NCI-H345 (cell line): ENCODE measurements around the gene IGFN1.

Source experiments
- DNase-seq: peaks from one replicate; lab custom pipeline; 2025; lab: John Stamatoyannopoulos, UW

IGFN1 gene

DNA sequence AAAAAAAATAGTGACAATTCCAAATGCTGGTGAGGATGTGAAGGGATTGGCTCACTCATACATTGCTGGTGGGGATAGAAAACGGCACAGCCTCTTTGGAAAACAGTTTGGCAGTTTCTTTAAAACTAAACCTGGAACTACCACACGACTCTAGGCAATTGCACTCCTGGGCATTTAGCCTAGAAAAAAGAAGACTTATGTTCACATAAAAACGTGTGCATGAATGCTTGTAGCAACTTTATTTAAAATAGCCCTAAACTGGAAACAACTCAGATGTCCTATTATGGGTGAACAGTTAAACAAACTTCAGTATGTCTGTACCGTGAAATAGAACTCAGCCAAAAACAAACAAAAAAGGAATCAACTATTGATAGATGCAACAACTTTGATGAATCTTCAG lies 26.9 kb upstream of the IGFN1 start:
- no peak for DNase-seq

- DNase-seq: no peak
Observed at GRCh38 chr1:201164645-201165044, 26.0 kb upstream of the IGFN1 start.

DNA sequence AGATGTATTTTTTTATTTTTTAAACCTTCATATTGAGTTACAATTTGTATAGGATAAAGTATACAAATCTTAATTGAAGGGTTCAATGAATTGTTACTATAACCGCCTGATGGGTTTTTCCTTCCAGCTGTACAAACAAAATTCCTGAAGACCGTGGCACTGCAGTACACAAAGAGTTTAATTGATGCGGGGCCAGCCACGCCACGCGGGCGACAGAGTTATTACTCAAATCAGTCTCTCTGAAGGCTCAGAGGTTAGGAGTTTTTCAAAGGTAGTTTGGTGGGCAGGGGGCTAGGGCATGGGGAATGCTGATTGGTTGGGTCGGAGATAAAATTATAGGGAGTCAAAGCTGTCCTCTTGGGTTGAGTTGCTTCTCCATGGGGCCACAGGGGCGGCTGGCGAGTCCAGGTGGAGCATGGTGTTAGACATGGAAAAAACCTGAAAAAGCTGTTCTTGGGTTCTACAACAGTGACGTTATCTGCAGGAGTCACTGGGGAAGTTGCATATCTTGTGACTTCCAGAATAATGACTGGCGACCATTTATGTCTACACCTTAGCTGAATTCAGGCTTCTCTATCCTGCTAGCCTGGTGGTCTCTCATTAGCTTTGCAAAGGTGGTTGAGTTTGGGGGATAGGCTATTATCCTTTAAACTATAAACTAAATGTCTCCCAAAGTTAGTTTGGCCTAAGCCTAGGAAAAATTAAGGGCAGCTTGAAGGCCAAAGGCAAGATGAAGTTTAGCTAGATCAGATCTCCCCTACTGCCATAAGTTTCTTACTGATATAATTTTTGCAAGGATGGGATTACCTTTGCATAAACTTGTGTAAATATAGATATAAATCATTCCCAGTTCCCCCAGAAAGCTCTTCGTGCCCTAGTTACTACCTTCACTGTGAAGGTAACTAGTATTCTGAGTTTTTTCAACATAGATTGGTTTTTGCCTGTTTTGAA lies 23.3 kb upstream of the IGFN1 start:
- peak; percentile 51 for DNase-seq

DNA sequence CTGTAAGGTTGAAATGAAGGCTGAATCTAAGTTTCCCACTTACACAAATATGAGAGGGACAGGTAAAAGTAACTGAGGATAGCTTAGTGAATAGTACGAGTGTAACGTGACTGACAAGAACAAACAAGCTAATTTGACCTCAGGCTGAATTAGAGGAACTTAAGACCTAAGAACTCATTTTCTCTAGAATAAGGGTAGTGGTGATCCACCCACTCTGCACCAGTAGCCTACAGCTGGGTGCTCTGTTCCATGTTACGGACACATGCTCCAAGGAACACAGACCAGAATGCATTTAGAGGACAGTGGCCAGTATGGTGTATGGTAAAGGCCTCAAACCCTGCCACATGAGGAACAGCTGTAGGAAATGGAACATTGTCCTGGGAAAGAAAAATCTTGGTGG lies 21.4 kb upstream of the IGFN1 start:
- no peak for DNase-seq

- DNase-seq: no peak
Observed at GRCh38 chr1:201169971-201170532, 20.6 kb upstream of the IGFN1 start.

DNA sequence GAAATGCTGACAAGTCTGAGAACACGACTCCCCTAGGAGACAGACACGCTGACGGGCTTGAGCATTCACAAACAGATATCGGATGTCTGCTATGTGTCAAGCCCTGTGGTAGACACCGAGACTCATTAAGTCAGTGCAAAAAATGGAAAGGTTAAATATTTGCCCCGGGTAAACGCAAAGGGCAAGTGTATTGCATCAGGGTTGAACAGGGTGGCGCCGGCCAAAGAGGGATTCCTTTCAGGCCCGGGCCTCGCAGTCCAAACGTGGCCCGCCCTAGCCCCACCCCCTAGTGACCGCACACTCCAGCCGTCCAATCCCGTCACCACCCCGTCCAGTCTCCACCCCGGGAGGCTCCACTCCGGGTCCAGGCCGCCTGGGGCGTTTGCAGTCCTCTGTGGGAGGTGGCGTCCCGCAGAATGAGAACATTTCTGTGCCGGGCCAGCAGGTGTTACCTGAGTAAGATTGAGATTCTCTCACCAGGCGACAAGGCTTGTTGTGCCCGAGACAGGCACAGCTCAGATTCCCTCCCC lies 20.0 kb upstream of the IGFN1 start:
- peak; percentile 95 for DNase-seq

DNA sequence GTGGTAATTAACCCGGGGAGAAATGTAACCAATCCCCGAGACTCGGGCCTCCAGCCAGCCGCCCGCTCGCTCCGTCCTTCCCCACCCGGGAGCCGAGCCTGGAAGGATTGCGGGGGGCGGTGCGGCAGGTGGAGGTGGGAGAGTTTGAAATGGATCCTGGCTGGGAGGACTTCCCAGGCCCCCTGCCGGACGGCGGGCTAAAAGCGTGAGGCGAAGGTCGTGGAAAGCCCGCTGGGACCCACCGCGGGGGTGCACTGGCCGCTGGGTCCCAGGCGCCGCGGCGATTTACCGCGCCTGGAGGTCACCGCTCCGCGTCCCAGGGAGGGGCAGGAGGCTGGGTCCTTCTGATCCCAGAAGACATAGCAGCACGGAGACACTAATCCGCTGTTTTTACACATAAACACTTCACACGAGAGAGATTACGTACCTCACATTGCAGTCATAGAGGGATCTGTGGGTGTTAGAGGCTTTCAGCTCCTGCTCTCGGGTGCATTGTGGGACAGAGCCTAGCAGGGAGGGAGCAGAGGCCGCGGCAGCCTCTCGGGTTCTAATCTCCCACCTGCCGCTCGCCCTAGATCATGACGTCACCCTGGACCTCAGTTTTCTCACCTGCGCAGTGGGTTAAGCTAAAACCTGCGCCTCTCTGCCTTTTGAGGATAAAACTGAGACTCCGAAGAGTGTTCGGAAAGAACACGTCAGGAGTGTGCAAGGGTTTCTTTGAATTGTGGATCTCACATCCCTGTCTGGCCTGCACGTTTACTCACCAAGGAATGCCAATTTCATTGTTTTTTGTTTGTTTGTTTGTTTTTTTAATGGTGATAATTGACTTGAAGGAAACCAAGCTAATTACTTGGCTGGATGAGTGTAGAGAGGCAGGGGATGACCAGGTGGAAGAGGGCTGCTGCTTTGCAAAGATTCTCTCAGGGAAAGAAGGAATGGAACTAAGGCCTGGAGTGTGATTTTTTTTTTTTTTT lies 19.3 kb upstream of the IGFN1 start:
- DNase-seq: peak; percentile 76

DNA sequence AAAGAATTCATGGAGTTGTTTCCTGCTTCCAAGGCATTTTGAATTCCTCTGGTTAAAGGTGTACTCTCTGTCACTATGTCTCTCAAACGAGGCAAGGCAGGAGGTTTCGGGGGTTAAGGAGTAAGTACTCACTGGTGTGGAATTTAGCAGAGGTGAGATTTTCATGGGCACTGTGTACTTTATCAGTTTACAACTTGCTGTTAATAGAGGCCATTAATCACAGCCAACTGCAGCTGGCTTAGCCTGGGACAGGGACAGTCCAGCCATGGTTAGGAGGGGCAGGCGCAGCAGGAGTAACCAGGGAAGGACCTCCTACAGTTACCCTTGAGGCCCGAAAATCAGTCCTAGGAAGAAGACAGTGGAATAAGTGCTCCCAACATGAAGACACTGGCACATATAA lies 18.3 kb upstream of the IGFN1 start:
- DNase-seq: no peak

DNA sequence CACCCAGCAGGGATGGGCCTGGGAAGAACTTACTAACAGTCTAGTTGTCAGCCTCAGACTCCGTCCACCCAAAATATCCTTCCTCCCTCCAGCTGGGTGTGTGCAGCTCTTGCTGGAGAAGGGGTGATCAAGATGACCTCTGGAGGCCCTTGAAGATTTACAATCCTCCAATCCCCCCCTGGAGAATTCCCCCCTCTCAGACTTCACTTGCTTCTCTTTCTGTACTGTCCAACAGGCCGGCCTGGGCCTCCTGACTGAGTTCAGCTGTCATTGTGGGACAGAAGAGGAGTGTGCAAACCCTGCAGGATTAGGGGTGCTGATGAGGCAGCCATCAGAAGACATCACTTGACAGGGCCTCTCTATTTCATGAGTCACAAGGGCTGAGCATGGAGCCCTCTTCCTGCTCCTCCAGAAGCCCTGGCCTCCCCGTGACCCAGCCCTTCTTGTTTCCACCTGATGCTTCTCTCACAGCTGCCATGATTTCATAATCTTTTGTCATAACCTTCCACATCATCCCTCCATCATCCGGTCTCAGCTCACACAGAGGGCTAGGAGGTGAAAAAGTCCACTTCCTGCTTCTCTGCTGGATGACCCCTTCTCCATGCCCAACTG lies 17.5 kb upstream of the IGFN1 start:
- DNase-seq: no peak

DNA sequence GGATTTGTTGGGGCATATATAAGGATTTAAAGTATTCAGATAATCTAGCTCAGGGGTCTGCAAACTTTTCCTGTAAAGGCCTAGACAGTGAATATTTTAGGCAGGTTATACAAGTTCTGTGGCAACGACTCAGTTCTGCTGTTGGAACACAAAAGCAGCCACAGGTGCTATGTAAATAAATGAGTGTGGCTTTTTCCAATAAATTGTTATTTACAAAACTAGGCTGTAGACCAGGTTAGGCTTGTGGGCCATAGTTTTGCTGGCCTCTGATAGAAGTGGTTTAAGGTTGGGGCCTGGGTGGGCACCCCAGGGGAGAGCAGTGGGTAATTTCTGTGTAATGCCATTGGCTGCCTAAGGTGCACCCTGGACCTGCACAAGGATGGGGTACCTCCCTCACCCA lies 16.9 kb upstream of the IGFN1 start:
- DNase-seq: peak; percentile 13

GRCh38 chr1:201175820-201176500 lies 14.7 kb upstream of the IGFN1 start:
- DNase-seq: no peak

DNA sequence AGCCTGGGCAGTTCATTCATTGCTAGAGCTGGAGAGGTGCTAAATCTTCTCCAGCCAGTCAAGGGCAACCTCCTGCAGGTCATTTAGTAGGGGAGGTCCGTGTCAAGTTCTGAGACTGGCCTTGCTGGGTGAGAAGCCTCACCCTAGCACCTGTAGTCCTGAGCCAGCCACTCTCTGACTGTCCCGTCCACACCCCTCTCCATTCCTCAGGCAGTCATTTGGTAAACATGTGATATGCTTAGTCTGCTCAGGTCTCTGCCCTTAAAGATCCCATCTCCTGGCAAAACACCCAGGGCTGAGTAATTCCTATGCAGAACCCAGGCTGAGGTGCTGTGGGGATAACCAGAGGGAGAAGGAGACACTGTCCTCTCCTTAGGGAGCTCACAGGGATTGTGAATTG lies 13.7 kb upstream of the IGFN1 start:
- no peak for DNase-seq

GRCh38 chr1:201178718-201179117 lies 11.9 kb upstream of the IGFN1 start:
- DNase-seq: no peak

DNA sequence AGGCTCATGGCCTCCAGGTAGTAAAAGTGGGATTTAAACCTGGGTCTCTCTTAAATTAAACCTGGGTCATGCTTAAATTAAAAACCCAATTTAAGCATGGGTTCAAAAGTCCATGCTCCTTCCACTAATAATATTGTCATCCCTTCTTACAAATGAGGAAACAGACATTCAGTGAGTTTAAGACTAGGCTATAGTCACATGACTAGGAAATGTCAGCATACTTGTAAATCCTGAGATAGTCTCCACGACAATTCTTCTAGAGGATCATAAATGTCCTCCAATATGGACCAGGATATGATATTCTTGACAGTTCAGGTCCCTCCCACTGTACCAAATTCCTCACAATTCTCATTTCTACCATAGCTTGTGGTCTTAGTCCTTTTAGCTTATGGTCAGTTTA lies 10.5 kb upstream of the IGFN1 start:
- DNase-seq: no peak

GRCh38 chr1:201180901-201181300 lies 9.7 kb upstream of the IGFN1 start:
- DNase-seq: no peak

- DNase-seq: no peak
Observed at GRCh38 chr1:201181323-201181722, 9.3 kb upstream of the IGFN1 start.

DNA sequence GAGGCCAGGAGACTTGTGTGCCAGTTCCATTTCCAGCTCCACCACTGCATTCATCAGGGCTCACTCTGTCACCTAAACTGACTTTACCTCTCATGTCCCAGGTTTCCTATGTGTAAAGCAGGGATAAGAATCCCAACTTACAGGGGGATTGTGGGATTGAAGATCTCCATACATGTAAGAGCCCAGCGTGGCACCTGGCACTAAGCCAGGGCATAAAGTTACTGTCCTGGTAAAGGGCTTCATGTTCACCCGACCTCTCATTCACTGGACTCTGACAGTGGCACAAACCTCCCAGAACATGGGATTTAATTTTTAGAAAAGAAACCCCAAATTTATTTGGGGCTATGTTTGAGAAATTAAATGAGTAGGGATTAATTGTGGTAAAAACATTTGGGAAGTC lies 8.9 kb upstream of the IGFN1 start:
- DNase-seq: peak; percentile 37

- DNase-seq: no peak
Observed at GRCh38 chr1:201183209-201183608, 7.4 kb upstream of the IGFN1 start.

DNA sequence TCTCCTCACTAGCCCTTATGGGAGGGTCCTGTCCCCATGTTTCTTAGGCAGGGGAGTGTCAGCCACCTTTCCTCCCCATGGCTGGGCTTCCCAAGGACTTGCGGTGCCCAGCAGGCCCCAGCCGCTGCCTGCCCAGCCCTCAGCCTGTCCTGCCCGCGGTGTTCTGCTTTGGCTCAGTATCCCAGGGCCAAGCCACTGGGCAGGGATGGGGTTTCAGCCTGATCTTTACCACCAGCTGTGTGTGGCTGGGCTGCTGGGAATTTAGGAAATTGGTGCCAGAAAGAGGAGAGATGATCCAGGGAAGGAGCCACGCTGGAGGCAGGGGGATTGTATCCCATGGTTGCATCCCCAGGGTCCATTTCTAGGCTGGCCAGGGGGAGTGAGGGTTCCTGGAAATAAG lies 6.9 kb upstream of the IGFN1 start:
- DNase-seq: no peak

- DNase-seq: peak; percentile 18
Observed at GRCh38 chr1:201184307-201185122, 6.1 kb upstream of the IGFN1 start.
